HepG2 (cell line): ENCODE data around the gene RASIP1. TPM values are rescaled to one million over a fixed set of nuclear protein-coding genes. Genes with fewer than 3 reads are reported as not detected.
A peak's percentile ranks its signal among the peaks of the same experiment; 100 is the strongest.
"Not testable (repeated sequence)": the region's sequence is repeated elsewhere in the genome, so short reads cannot be mapped to it uniquely, and the experiment has no call there.

Experiments
- ATAC-seq: fragments of 200-7000 bp; cut with Tn5 transposase; 3 replicates; pipeline ENCODE4 v1.9.1; 2020; ENCODE audit warnings: mild to moderate bottlenecking, moderate library complexity
- BruUV-seq: library from RNA; stranded (reverse); fragments of 400-500 nt; replicated peaks from 2 replicates; lab custom pipeline; 2021; lab: Mats Ljungman, UMichigan
- CTCF ChIA-PET: fragments of 300-600 bp; formaldehyde crosslinking; extraction: SDS; loops from one replicate; lab custom pipeline; 2021; ENCODE audit warnings: low total read pairs, inconsistent platforms, low intra/inter-chr PET ratio; lab: Yijun Ruan, JAX
- POLR2A ChIA-PET: fragments of 350-600 bp; sonication (Branson Sonifier 250); formaldehyde crosslinking; loops from one replicate; lab custom pipeline; 2020; ENCODE audit warnings: antibody characterized with exemption, inconsistent platforms; lab: Yijun Ruan, JAX
- DNase-seq: peaks from one replicate; pipeline ENCODE4 v3.0.0-alpha.2; 2015; ENCODE audit warnings: low spot score
- FAIRE-seq: peaks from 3 replicates; lab custom pipeline; 2011; peaks lifted over from hg19 to GRCh38; lab: Jason Lieb, UNC
- H2AFZ ChIP-seq: one replicate; pipeline ENCODE4 v1.6.1; 2011; ENCODE audit warnings: low read length, inconsistent platforms
- H3K27ac ChIP-seq: fragments of 300-600 bp; 3 replicates; pipeline ENCODE4 v1.8.0; 2011; ENCODE audit warnings: mixed run types, mild to moderate bottlenecking, mixed read lengths, low read length, inconsistent platforms; ENCODE audit not compliant: insufficient read depth; ENCODE audit errors: extremely low read length
- H3K27me3 ChIP-seq, 2 experiments: fragments of 200-600 bp in 1 of 2; 2 replicates in 1 of 2; 3 replicates in 1 of 2; pipeline versions ENCODE4 v1.6.0 to v1.8.0; 2011; ENCODE audit warnings: low read length in 2 of 2, mild to moderate bottlenecking in 2 of 2, moderate library complexity in 2 of 2, inconsistent platforms in 1 of 2; ENCODE audit not compliant: insufficient read depth in 2 of 2, control insufficient read depth in 1 of 2
- H3K36me3 ChIP-seq, 2 experiments: fragments of 200-600 bp in 1 of 2; replicated peaks in 1 of 2; 2 replicates in 1 of 2; 3 replicates in 1 of 2; pipeline versions ENCODE4 v1.5.1 to v1.8.0; 2011; ENCODE audit warnings: low read length in 2 of 2, inconsistent platforms in 1 of 2; ENCODE audit not compliant: insufficient read depth in 2 of 2, control insufficient read depth in 1 of 2
- H3K4me1 ChIP-seq: 2 replicates; pipeline ENCODE4 v1.5.1; 2012; ENCODE audit warnings: low read length, inconsistent platforms; ENCODE audit not compliant: insufficient read depth
- H3K4me2 ChIP-seq: 2 replicates; pipeline ENCODE4 v1.6.0; 2011; ENCODE audit warnings: low read depth, low read length, inconsistent platforms
- H3K4me3 ChIP-seq, 3 experiments: fragments of 200-600 bp in 1 of 3; sonication (generic), shearing (Covaris generic) in 1 of 3; replicated peaks in 1 of 3; 2 replicates each; pipeline ENCODE4 v1.5.1; 2011 to 2016; ENCODE audit warnings: low read length in 3 of 3, inconsistent platforms in 2 of 3, low read depth in 2 of 3, mild to moderate bottlenecking in 2 of 3, control low read depth in 1 of 3, mixed read lengths in 1 of 3; ENCODE audit not compliant: insufficient read depth in 1 of 3
- H3K79me2 ChIP-seq: one replicate; pipeline ENCODE4 v1.6.1; 2011; ENCODE audit warnings: low read length, inconsistent platforms; ENCODE audit not compliant: insufficient read depth
- H3K9ac ChIP-seq: 2 replicates; pipeline ENCODE4 v1.6.0; 2011; ENCODE audit warnings: mild to moderate bottlenecking, low read depth, low read length, inconsistent platforms; ENCODE audit not compliant: insufficient read depth
- H3K9me3 ChIP-seq: 2 replicates; pipeline ENCODE4 v1.5.1; 2012; ENCODE audit warnings: mild to moderate bottlenecking, low read length
- H4K20me1 ChIP-seq: 2 replicates; pipeline ENCODE4 v1.6.0; 2011; ENCODE audit warnings: inconsistent platforms, mild to moderate bottlenecking, low read length, moderate library complexity; ENCODE audit not compliant: insufficient read depth
- CC2D1A ChIP-seq: sonication (generic); formaldehyde crosslinking; IDR thresholded peaks from 2 replicates; pipeline ENCODE4 v1.8.1; 2023; ENCODE audit warnings: mild to moderate bottlenecking, missing genetic modification reagents
- HNRNPLL ChIP-seq: fragments of 200-400 bp; formaldehyde crosslinking; IDR thresholded peaks from 2 replicates; pipeline ENCODE4 v1.6.1; 2017; ENCODE audit warnings: mild to moderate bottlenecking, low read depth, low read length; ENCODE audit not compliant: poor library complexity, severe bottlenecking
- MYC ChIP-seq: sonication (generic); formaldehyde crosslinking; IDR thresholded peaks from 2 replicates; pipeline ENCODE4 v1.9.0; 2021; ENCODE audit warnings: missing genetic modification reagents, borderline replicate concordance
- ZNF33B ChIP-seq: sonication (generic); formaldehyde crosslinking; IDR thresholded peaks from 2 replicates; pipeline ENCODE4 v1.5.1; 2020; ENCODE audit warnings: mild to moderate bottlenecking, missing genetic modification reagents
- ZNF687 ChIP-seq: sonication (generic); formaldehyde crosslinking; IDR thresholded peaks from 2 replicates; pipeline ENCODE4 v1.5.1; 2020; ENCODE audit warnings: mild to moderate bottlenecking, missing genetic modification reagents, moderate library complexity
- WGBS: methylation state at CpG from one replicate; pipeline ENCODE4 v1.1.6; 2017; ENCODE audit warnings: low lambda C conversion rate; 5-methylcytosine and 5-hydroxymethylcytosine counted together
- in situ Hi-C: cut with HindIII; loops from 2 replicates; pipeline ENCODE4 v1.10.0; 2017; ENCODE audit warnings: low pct_unique_long_range_greater_than_20kb; ENCODE audit not compliant: extremely low pct_ligation_motif_present
- intact Hi-C: fragments of 100-400 bp; cut with micrococcal nuclease; formaldehyde crosslinking; loops from one replicate; pipeline ENCODE4 v1.10.0; 2022; ENCODE audit not compliant: unreplicated experiment
- polyA plus RNA-seq, 8 experiments: library from polyadenylated mRNA; depleted of rRNA in 3 of 8; stranded (reverse) in 7 of 8; unstranded in 1 of 8; fragments of >200 nt; fragmentation: Illumina TruSeq in 4 of 8; extraction: Trizol in 4 of 8; gene quantifications; 2 replicates each; pipeline versions ENCODE4 v1.2.1 to v1.2.3, GENCODE V29; 2011 to 2016; ENCODE audit warnings: low read depth in 4 of 8, missing spikeins in 1 of 8, mixed read lengths in 1 of 8; ENCODE audit not compliant: insufficient read depth in 1 of 8
- total RNA-seq, 5 experiments: library from RNA; depleted of rRNA; stranded (reverse); fragments of >200 nt; fragmentation: Illumina TruSeq; extraction: Trizol; gene quantifications; 2 replicates each; pipeline ENCODE4 v1.2.3, GENCODE V29; 2016; ENCODE audit warnings: low read depth in 1 of 5
- TF ChIP-seq, protein P1 (sequence below): sonication (generic); formaldehyde crosslinking; IDR thresholded peaks from 2 replicates; pipeline ENCODE4 v1.5.0; 2020; ENCODE audit warnings: mild to moderate bottlenecking, missing genetic modification reagents, borderline replicate concordance

Gene RASIP1
- total and polyA plus RNA-seq, 2 of the 13 experiments (the other 11 are each of a cell fraction or from before 2014, with no cell fraction given), result 0.44 to 0.58 TPM

DNA sequence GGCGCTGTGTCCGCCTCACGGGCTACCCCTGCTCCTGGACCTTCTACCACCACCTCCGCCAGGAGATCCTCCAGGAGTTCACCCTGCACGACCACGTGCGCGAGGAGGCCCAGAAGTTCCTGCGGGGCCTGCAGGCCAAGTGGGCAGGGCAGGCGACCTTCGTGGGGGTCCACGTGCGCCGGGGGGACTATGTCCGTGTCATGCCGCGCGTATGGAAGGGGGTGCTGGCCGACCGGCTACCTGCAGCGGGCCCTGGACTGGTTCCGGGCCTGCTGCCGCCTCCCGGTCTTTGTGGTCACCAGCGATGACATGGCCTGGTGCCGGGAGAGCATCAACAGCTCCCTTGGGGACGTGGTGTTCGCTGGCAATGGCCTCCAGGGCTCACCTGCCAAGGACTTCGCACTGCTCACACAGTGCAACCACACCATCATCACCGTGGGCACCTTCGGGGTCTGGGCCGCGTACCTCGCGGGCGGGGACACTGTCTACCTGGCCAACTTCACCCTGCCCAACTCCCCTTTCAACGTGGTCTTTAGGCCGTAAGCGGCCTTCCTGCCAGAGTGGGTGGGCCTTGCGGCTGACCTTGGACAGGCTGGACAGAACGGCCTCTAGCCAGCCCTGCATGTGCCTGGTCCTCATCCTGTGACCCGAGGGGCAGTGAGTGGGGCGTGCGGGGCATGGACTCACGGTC lies 59.8 kb downstream of the RASIP1 start (continued):
- TF ChIP-seq CC2D1A (CRISPR knock-in tag) (no peak), ZNF33B (no peak), HNRNPLL (no peak), ZNF687 (CRISPR knock-in tag) (peak; percentile 76), MYC (CRISPR knock-in tag) (peak; percentile 38; the same call in 1 of the 2 replicates)
- TF ChIP-seq, protein P1, sequence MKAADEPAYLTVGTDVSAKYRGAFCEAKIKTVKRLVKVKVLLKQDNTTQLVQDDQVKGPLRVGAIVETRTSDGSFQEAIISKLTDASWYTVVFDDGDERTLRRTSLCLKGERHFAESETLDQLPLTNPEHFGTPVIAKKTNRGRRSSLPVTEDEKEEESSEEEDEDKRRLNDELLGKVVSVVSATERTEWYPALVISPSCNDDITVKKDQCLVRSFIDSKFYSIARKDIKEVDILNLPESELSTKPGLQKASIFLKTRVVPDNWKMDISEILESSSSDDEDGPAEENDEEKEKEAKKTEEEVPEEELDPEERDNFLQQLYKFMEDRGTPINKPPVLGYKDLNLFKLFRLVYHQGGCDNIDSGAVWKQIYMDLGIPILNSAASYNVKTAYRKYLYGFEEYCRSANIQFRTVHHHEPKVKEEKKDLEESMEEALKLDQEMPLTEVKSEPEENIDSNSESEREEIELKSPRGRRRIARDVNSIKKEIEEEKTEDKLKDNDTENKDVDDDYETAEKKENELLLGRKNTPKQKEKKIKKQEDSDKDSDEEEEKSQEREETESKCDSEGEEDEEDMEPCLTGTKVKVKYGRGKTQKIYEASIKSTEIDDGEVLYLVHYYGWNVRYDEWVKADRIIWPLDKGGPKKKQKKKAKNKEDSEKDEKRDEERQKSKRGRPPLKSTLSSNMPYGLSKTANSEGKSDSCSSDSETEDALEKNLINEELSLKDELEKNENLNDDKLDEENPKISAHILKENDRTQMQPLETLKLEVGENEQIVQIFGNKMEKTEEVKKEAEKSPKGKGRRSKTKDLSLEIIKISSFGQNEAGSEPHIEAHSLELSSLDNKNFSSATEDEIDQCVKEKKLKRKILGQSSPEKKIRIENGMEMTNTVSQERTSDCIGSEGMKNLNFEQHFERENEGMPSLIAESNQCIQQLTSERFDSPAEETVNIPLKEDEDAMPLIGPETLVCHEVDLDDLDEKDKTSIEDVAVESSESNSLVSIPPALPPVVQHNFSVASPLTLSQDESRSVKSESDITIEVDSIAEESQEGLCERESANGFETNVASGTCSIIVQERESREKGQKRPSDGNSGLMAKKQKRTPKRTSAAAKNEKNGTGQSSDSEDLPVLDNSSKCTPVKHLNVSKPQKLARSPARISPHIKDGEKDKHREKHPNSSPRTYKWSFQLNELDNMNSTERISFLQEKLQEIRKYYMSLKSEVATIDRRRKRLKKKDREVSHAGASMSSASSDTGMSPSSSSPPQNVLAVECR (CRISPR knock-in tag), result peak; percentile 51; the same call in 1 of the 2 replicates

GRCh38 chr19:48680006-48680405 lies 60.4 kb downstream of the RASIP1 start:
- H3K9ac ChIP-seq, H3K27me3 ChIP-seq, DNase-seq, H3K79me2 ChIP-seq, H3K4me2 ChIP-seq, ATAC-seq, BruUV-seq, H3K9me3 ChIP-seq, H3K4me3 ChIP-seq, in situ Hi-C loops, H3K27ac ChIP-seq, CTCF ChIA-PET, H3K36me3 ChIP-seq, H4K20me1 ChIP-seq, FAIRE-seq, H2AFZ ChIP-seq: not testable (repeated sequence)
- POLR2A ChIA-PET, result interaction anchor here (1.4 kb wide), 1 partner anchor 15 kb away, joined by 4 read pairs; the partner anchor contains the start of gene FUT2
- intact Hi-C loops, result loop anchor here (2.0 kb wide), 1 partner anchor 33 kb away; the partner anchor contains the start of gene CA11
- H3K4me1 ChIP-seq, result peaks cover 42% of the 10 kb centered on the region
- WGBS, result 79% methylated on average over 12 of the region's 19 CpGs
